Medulla oblongata (tissue), 1 donor: ENCODE data around the gene GUCY2C.
A peak's percentile ranks its signal among the peaks of the same experiment; 100 is the strongest.

ENCODE experiments used
- DNase-seq: peaks from one replicate; pipeline ENCODE4 v3.0.0-alpha.2; 2015; ENCODE audit errors: extremely low spot score

GUCY2C gene

DNA sequence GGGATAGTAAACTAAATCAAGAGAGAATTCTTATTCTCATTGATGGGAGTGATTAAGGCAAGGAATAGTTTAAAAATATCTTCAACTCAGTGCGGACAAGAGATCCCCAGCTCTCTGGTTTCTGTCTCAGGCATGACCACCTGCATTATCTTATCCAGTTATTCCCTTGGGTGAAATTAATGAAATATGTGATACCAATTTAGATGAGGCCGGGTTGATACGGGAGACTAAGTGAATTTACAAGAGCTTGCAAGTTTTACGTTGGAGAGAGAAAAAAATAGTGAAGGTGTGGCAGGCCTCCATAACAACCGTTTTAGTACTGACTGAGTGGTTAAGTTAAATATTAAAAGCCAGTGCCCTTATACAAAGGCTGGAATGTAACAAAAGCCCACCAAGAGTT, 67.6 kb downstream of the GUCY2C start:
- DNase-seq, result no peak

DNA sequence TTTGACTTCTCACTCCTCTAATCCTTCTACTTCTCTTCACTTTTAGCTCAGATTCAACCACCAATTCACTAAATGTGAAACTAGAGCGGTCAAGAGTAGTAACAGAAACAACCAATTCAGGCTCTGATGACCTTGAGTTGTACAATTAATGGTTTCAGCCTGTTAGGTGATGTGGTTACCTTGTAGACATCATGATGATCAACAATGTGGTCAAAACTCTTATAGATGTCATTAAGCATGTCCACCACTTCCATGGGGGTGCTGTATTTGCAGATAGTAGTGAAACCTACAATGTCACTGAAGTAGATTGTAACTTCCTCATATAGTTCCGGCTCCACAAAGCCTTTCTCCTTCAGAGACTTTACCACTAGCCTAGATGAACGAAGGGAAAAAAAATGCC, 74.6 kb downstream of the GUCY2C start:
- peak; percentile 12 for DNase-seq

DNA sequence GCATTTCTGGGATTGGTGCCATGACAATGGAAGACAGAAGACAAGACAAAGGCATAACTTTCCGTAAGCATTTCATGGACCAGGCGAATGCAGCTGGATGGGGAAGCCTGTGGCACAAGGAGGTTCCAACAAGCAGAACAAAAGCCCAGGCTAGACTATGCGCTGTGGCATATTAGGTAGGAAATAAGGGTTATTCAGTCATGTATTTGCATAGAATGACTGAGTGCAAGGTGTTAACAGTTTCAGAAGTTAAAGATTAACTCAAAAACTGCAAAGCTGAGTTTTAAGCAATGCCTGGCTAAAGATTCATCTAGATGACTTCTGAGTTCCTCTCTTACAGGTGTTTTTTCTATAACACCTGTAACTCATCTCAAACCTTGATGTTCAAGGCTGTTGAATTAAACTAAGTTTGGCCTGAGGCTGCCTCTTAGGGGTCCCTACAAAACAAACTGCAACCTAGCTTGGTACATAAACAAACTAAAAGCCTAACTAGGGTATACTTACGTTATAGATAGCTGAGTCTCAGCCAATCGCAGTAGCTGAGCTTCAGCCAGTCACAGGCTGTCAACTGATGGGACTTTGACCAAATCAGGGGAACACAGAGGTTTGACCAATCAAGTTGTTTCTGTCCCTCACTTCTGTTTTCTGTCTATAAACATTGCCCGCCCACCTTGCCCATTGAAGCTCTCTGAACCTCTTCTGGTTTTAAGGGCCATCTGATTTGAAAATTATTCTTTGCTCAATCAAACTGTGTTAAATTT, 76.5 kb downstream of the GUCY2C start:
- DNase-seq, result no peak

DNA sequence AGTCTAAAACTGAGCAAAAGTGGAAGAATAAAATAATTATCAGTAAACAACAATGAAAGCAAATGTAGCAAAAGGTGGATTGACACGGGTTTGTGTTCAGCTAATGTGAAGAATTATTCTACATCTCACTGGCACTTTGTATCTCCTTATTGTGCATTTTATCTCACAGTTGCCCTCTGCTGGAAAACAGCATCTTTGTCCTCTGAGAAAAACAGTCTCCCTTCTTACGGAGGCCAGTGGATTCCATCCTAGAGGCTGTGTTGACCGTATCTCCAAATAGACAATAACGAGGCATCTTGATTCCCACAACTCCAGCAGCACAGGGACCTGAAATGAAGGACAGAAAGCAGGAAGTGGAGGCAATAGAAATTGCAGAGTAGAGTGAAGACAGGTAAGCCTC, 77.4 kb downstream of the GUCY2C start:
- peak; percentile 65 for DNase-seq

DNA sequence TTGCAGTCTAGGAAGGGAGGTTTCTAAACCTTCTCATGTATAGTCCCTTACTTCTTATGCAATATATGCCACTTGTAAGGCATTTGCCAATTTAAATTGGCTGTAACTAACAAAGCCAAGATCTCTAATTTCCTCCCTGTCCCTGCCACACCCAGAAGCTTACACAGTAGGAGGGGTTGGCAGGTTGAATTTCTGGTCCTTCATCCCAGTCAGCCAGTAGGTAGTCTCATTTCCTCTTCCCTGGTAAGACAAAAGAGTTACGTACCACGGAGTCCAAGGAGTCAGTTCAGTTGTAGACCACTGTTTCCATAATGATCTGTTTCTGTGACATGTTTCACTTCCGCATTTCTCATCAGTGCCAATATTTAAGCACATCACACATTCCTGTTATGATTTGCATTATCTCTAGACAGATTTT, 81.7 kb downstream of the GUCY2C start:
- DNase-seq, result peak; percentile 37

DNA sequence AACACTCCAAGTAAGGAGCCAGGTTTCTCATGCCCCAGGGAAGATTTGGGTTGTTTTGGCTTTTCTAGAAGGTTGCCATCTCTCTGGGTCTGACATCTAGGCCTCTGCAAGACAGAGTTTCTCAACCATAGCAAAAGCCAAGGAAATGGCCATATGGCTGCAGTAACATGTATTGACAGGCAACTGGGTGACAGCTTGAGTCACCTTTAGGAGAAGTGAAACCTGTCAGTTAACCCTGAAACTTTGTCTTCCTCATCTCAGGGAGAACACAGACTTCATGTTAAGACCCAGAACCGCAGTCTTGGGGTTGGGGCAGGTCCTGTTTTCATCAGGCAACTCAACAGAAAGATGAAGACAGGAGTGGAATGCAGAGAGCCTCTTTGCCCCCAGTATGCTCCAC, 82.7 kb downstream of the GUCY2C start:
- peak; percentile 35 for DNase-seq

DNA sequence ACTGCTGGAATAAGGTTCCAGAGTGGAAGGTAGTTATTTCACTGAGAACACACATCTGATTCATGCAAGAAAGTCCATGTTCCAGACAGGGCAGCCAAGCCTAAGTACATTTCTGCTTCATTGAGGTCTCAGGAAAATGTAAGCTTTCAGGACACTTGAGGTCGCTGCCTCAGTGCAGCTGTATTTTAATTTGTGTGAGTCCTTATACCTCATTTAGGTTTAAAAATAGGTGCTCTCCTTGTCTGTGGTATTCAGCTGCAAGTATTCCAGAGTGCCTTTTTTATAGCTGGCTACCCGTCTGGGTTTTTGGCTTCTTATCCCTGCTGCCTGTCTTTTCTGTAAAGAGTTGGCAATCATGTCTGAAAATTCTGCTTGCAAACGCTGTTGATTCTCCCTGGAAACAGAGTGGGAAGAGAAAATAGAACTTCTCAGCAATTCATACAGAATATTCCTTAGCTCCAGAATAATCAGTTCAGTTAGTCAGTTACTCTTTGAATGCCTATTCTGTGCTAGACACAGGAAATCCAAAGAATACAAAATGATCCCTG, 83.4 kb downstream of the GUCY2C start:
- peak; percentile 45 for DNase-seq

DNA sequence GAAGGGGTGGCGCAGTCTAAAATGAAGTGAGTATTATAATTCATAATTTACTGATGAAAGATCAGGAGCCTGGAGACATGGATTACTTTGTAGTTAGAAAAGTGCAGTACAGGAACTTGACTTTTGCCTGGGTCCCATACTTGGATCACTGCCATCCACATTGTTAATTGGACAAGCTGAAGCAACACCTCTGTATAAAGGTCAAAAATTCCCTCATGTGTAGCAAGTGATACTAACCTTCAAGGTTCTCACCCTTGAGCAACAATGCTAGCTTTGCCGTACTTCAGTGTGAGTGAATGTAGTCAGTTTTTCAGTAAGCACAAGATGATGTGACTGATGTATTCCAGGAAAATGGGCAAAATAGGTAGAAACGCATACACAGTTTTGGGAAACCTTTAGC, 84.1 kb downstream of the GUCY2C start:
- no peak for DNase-seq

DNA sequence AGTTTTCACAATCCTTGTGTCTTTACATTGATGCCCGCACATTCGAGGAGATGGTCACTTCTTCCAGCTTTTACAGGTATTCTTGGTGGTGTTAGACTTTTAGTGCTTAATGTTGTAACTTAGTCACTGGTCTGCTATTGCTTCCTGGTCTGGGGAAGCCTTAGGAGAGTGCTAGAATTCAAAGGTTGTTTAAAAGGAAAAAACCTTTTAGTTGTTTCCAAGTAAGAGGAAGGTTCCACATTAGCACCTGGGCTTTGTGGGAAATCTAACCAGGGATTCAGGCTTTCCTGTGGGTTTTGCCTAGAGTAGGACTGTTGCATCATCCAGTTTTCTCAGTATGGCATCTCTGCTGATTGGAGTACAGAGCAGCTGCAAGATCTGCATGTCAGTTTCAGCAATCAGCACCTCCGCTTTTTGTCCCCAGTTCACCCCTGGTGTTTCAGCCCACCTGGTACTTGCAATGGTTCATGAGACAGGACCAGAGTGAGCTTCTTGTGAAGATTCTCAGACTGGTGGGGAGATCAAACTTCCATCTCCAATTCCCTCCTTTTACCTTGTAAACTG, 84.7 kb downstream of the GUCY2C start:
- no peak for DNase-seq

DNA sequence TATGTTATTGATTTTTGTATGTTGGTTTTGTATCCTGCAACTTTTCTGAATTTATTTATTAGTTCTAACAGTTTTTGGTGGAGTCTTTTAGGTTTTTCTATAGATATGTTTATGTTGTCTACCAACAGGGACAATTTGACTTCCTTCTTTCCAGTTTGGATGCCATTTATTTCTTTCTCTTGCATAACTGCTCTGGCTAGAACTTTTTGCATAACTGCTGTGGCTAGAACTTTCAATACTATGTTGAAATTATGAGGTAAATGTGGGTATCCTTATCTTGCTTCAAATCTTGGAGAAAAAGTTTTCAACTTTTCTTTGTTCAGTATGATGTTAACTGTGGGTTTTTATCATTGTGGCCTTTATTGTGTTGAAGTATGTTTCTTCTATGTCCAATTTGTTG, 88.8 kb downstream of the GUCY2C start:
- DNase-seq, result no peak

DNA sequence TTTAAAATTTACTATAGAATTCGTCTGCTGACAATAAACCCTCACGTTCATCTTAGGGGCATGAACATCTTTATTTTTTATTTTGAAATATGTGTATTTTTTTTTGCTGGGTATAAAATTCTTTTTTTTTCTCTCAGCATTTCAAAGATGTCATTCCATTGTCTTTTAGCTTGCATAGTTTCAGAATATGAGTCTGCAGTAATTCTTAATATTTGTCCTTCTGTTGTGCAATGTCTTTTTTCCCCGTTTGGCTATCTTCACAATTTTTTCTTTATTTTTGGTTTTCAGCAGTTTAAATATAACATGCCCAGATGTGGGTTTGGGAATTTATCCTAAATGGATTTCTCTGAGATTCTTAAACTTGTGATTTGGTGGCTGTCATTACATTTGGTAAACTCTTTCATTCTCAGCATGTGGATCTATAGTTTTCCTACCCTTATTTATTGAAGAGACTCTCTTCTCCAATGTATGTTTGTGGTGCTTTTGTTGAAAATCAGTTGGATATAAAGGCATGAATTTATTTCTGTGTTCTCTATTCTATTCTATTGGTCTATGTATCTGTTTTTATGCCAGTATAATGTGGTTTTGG, 90.9 kb downstream of the GUCY2C start:
- DNase-seq, result no peak

DNA sequence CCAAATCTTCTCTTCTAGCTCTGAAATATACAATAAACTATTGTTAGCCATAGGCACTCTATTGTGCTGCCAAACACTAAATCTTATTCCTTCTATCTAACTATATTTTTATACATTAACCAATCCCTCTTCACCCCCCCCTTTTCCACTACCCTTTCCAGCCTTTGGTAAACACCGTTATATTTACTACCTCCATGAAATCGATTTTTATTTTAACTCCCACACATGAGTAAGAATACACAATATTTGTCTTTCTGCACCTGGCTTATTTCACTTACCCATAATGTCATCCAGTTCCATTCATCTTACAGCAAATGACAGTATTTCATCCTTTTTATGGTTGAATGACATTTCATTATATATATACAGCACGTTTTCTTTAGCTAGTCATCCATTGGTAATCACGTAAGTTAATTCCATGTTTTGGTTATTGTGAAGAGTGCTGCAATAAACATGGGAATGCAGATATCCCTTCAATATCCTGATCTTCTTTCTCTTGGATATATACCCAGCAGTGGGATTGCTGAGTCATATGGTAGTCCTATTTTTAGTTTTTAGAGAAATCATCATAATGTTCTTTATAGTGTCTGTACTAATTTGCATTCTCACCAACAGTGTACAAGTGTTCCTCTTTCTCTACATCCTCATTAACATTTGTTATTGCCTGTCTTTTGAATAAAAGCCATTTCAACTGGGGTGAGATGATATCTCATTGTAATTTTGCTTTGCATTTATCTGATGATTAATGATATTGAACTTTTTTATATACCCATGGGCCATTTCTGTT, 94.5 kb downstream of the GUCY2C start:
- DNase-seq, result no peak

DNA sequence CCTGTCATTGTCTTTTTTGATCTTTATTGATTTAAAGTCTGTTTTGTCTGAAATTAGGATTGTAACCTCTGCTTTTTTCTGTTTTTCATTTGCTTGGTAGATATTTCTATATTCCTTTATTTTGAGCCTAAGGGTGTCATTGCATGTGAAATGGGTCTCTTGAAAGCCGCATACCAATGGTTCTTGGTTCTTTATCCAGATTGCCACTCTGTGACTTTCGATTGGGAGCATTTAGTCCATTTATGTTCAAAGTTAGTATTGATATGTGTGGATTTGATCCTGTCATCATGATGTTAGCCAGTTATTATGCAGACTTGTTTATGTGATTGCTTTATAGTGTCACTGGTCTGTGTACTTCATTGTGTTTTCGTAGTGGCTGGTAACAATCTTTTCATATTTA, 98.9 kb downstream of the GUCY2C start:
- DNase-seq, result no peak

DNA sequence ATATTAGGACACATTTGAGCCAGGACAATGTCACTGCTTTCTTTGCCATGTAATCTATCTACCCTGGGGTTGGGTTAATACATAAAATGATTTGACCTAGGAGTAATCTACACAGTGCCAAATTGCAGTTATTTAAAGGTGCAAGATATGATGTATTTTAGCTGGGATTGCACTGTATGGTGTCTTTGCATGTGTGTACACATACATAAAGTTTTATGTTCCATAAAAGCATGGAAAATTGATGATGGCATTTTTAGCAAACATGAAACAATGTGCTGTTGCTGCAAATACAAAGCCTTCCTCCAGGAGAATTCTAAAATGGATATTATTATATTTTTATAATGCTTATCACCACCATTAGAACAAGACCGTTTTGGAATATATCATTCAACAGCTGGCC, 104.7 kb downstream of the GUCY2C start:
- no peak for DNase-seq

DNA sequence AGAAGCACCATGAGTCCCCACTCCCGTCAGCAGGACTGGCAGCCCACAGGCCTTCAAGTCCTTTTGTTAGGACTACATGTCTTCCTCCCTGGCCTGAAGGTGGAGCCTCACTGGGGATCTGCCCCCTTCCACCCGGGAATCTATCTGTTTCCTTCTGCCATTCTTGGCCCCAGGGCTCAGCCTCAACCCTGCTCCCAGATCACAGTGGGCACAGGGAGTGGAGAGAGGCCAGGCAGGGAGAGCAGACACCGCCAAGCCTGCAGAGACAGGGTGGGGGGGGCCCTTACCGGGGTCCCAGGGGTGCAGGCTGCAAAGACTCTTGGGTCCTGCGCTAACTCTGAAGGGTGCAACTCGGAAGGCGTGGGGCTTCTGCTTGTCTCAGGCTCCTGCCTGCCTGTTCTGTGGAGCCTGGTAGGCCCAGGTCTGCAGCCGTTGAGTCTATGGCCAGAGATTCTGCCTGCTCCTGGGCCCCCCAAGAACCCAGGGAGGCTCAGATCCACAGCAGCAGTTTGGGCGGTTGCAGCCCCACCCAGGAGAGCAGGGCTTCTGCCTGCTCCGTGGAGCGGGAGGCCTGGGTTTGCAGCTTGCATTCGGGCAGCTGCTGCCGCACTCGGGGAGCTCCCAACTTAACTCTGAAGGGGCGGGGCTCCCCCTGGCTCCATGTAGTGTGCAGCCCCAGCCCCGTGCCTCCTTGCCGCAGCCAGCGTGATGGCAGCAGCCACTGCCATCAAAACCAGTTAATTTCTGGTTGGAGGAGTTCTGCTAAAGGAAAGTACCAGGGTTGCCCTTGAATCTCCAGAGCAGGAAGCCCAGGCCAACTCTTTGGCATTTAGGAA, 107.0 kb downstream of the GUCY2C start:
- no peak for DNase-seq

DNA sequence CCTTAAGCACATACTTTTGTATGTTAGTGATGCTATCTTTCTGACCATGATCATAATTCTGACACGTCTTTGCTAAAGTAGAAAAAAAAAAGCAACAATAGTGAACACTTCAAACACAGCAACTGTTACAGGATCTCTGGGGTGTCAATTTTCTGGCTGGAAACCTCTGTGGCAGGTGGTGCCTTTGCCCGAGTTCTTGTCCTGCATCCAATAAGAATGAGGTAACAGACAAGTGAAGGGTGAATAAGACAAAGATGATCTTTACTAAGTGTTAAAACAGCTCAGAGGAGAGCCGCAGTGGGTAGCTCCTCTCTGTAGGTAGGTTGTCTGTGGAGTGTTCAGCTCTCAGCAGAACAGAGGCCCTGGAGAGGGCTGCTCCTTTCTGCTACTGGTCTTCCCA, 107.8 kb downstream of the GUCY2C start:
- no peak for DNase-seq

DNA sequence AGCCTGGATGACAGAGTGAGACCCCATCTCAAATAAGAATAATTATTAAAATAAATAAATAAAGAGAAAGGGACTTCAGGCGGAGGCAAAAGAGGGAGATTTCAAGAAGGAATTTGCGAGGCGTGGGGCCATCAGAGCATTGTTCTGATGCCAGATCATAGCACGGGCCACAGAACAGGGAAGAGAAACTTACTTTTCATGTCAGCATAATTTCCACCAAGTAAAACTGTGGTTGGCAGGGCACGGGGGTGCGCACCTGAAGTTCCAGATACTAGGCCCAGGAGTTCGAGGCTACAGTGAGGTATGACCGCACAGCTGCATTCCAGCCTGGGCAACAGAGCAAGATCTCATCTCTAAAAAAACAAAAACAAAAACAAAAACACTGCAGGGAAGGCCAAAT, 117.8 kb downstream of the GUCY2C start:
- no peak for DNase-seq

DNA sequence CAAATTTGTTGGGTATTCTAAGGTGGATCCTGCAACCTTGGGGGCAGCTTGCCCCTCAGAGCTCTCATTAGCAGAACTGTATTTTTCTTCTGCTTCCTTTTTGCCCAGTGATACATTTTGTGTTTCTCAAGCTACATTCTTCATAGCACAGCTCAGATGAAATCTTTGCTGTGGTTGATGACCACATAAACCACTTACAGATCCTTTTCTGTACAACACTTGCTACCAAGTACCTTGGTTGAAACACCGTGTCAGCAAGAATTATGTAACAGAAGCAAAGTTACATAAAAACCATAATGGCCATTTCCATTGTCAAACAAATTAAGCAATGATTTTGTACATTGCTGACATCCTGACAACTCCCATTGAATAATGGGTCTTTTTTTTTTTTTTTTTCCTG, 119.1 kb downstream of the GUCY2C start:
- DNase-seq, result no peak

DNA sequence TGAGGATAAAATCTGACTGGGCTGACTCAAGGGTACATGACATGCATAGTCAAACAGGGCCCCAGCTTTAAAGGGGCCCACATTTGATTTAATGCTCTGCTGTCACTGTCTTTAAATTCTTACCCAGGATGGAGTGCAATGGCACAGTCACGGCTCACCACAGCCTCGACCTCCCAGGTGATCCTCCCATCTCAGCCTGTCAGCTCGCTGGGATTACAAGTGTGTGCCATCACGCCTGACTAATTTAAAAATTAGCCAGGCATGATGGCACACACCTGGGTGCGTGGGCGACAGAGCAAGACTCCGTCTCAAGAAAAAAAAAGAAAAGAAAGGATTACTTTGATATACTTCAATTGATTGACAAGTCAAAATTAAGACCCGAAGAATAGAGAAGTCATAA, 119.5 kb downstream of the GUCY2C start:
- no peak for DNase-seq

DNA sequence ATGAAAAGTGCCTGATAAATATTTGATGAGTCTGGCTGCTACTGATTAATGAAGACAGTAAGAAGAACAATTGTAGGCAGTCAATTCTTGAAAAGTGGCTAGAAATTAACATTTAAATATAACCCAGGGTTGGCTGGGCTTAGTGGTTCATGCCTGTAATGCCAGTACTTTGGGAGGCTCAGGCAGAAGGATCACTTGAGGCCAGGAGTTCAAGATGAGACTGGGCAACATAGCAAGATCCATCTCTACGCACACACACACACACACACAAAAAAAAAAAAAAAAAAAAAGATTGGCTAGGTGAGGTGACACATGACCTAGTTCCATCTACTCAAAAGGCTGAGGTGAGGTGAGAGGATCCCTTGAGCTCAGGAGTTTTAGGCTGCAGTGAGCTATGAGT, 120.8 kb downstream of the GUCY2C start:
- no peak for DNase-seq

DNA sequence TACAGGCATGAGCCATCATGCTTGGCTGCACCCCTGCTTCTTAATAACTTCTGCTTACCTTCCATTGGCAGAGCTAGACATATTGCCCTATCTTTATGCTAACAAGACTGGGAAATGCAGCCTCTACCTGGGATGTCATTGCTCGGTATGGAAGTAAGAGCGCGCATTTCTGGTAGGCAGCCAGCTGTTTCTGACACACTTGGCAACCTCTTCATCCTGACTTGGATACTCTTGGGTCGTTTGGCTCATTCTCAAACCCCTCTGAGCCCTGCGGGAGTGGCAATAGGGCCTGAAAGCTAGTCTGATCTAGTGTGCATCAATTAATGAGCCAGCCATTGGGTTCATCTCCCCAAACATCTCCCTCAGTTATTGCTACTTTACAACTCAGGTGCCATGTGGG, 123.3 kb downstream of the GUCY2C start:
- no peak for DNase-seq
